HG03521 (cell line): ENCODE results near the gene GARIN5A.

Experiments used
- ATAC-seq: cut with Tn5 transposase; IDR thresholded peaks from one replicate; pipeline ENCODE4 v1.9.1; 2021; ENCODE audit warnings: mild to moderate bottlenecking, moderate library complexity; ENCODE audit not compliant: unreplicated experiment

The GARIN5A gene

GRCh38 chr19:50509366-50509765, 32.7 kb upstream of the GARIN5A start:
- no peak for ATAC-seq

GRCh38 chr19:50508843-50509190, 32.2 kb upstream of the GARIN5A start:
- ATAC-seq, result no peak

- ATAC-seq, result no peak
Measured at GRCh38 chr19:50507376-50507775, 30.7 kb upstream of the GARIN5A start.

- ATAC-seq, result no peak
Measured at GRCh38 chr19:50506700-50507099, 30.1 kb upstream of the GARIN5A start.

GRCh38 chr19:50505856-50506611, 29.4 kb upstream of the GARIN5A start:
- no peak for ATAC-seq

GRCh38 chr19:50501568-50502475, 25.2 kb upstream of the GARIN5A start:
- ATAC-seq, result no peak

- no peak for ATAC-seq
Measured at GRCh38 chr19:50501186-50501567, 24.5 kb upstream of the GARIN5A start.

GRCh38 chr19:50500753-50501151, 24.1 kb upstream of the GARIN5A start:
- ATAC-seq, result no peak

- ATAC-seq, result no peak
Measured at GRCh38 chr19:50500060-50500752, 23.6 kb upstream of the GARIN5A start.

- ATAC-seq, result no peak
Measured at GRCh38 chr19:50498219-50499056, 21.8 kb upstream of the GARIN5A start.

GRCh38 chr19:50497022-50497405, 20.4 kb upstream of the GARIN5A start:
- ATAC-seq, result no peak

- no peak for ATAC-seq
Measured at GRCh38 chr19:50496189-50497021, 19.8 kb upstream of the GARIN5A start.

GRCh38 chr19:50495020-50495531, 18.4 kb upstream of the GARIN5A start:
- ATAC-seq, result no peak

GRCh38 chr19:50494186-50495019, 17.8 kb upstream of the GARIN5A start:
- no peak for ATAC-seq

- ATAC-seq, result no peak
Measured at GRCh38 chr19:50493171-50493570, 16.5 kb upstream of the GARIN5A start.

- no peak for ATAC-seq
Measured at GRCh38 chr19:50492303-50493052, 15.8 kb upstream of the GARIN5A start.

- no peak for ATAC-seq
Measured at GRCh38 chr19:50490991-50491472, 14.4 kb upstream of the GARIN5A start.

GRCh38 chr19:50490411-50490811, 13.8 kb upstream of the GARIN5A start:
- no peak for ATAC-seq
